HUDEP-2 (cell line): ENCODE measurements around the gene DYNC2H1.
"Not testable (repeated sequence)": the region's sequence is repeated elsewhere in the genome, so short reads cannot be mapped to it uniquely, and the experiment has no call there.

Experiments
- DNase-seq, 76 experiments: peaks; one replicate each; lab custom pipeline; 2025; ENCODE audit not compliant: unreplicated experiment in 76 of 76; lab: John Stamatoyannopoulos, UW

Gene DYNC2H1

DNA sequence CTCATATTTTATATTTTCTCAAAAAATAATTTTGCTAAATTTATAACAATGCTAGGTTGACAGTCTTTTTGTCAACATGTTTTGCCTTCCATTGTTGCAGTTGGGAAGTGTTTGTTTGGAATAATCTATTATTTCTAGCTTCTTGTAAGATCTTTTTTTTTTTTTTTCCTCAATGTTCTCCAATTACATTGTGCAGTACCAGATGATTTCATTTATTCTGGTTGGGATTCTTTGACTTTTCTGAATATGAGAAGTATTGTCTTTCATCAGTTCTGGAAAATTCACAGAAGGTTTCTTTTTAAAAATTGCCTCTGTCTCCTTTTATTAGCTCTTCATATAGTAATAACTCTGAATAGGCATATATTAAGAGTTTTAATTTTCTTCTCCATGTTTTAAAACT lies 245.4 kb downstream of the DYNC2H1 start:
- DNase-seq: no peak

DNA sequence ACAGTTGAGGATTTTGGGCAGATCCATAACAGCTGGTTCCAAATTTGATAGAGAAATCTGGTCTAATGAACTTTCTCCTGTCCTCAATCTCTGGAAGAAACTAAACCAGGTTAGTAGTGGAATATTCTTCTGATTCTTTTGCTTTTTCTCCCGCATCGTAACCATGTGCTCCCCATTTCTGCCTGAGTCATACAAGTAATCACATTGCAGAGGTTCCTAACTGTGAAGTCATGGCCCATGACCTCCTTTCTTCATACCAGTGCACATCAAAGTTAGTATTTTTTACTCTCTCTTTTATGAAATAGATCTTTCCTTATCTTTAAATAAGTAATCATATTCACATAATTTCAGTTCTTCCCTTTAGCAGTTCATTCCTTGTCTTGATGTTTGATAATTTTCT lies 249.0 kb downstream of the DYNC2H1 start:
- no peak for DNase-seq

DNA sequence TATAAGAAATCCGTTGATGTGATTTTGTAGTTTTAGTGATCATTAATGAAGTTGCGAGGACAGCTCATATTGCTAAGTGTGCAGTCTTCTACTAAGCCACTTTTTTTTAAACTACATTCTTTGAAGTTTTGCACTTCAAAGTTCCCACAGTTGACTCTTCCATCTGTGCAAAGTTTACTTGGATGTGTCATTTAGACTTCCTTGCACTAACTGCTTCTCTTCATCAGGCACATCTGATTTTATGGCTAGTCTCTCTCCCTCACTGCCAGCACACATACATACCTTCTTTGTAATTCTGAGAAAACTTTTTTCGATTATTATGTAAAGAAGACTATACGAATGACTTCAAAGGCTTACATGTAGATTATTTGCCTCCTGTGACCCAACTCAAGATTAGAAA lies 250.0 kb downstream of the DYNC2H1 start:
- no peak for DNase-seq

DNA sequence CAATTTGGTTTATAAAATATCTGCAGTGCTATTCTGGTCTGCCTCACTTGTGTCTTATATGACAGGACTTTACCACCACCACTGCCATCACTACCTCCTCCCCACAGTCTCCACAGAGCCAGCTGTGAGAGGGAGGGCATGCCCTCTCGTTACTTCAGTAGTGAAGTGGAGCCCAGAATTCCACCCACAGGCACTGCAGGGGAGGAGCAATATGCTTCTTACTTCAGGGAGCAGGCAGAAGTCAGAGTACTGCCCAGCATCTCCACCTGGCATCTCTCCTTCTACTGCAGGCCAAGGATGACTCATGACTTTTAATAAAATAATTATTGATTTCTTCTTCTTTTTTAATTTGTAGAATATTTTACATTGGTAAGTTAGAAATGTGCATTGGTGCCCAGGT lies 255.5 kb downstream of the DYNC2H1 start:
- DNase-seq: no peak

DNA sequence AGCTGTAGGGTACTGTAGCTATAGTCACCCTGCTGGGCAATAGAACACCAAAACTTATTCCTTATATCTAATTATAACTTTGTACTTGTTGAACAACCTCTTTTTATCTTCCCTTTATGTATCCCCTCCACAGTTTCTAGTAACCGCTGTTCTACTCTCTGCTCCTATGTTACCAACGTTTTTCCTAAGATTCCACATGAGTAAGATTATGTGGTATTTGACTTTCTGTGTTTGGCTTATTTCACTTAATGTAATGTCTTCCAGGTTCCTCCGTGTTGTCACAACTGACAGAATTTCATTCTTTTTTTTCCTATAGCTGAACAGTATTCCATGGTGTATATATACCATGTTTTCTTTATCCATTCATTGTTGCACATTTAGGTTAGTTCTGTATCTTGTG lies 258.4 kb downstream of the DYNC2H1 start:
- DNase-seq: no peak

DNA sequence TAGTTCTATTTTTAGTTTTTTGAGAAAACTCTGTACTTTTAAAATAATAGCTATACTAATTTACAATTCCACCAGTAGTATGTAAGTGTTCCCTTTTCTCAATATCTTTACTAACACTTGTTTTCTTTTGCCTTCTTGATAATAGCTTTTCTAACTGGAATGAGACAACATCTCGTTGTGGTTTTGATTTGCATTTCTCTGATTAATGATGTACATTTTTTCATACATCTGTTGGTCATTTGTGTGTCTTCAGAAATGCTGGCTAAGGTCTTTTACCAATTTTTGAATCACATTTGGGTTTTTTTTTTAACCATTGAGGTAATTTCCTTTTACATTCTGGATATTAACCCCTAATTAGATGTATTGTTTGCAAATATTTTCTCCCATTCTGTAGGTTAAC lies 258.9 kb downstream of the DYNC2H1 start:
- DNase-seq: no peak

DNA sequence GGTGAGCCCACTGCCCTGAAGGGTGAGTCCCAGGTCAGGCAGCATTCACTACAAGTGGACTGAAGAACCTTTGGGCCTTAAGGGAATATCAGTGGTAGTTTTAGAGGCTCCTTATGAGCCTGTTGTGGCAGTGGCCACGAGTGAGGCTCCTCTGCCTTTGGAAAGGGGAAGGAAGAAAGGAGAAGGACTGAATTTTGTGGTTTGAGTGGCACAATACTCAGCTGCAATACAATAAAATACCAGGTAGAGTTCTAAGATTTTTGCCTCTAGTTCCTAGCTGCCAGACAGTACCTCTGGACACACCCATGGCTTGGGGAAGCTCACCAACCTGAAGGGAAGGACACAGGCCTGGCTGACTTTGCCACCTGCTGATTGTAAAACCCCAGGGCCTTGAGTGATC lies 260.9 kb downstream of the DYNC2H1 start:
- DNase-seq: no peak

DNA sequence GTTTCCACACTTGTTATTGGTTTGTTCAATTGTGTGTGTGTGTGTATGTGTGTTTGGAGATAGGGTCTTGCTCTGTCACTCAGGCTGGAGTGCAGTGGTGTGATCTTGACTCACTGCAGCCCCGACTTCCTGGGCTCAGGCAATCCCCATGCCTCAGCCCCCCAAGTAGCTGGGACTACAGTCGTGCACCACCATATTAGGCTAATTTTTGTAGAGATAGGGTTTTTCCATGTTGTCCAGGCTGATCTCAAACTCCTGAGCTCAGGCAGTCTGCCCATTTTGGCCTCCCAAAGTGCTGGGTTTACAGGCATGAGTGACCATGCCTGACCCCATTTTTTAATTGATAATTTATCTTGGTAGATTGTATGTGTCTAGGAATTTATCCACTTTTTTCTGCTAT lies 263.7 kb downstream of the DYNC2H1 start:
- DNase-seq: no peak

DNA sequence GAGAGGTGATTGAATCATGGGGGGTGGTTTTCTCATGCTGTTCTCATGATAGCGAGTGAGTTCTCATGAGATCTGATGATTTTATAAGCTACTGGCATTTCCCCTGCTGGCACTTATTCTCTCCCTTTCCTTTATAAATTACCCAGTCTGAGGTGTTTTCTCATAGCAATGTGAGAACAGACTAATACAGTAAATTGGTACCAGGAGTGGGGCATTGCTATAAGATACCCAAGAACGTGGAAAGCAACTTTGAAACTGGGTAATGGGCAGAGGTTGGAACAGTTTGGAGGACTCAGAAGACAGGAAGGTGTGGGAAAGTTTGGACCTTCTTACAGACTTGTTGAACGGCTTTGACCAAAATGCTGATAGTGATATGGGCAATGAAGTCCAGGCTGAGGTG lies 265.0 kb downstream of the DYNC2H1 start:
- not testable (repeated sequence) for DNase-seq

DNA sequence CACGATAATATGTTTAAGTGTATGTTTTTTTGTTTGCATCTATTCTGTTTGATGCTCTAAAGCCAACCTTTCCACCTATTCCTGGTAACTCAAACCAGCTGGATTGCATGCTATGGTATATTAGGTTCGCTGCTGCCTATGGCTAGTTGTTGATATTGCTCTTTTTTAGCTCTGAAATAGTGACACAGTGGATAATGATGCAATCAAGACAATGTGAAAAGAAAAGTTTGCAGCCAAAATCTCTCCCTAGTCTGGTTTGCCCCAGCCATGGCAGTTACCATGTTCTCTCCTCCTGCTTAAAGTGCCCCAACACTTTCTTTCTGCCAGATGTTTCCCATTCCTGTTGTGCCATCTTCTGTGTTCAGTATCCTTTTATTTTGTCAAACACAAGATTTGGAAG lies 269.7 kb downstream of the DYNC2H1 start:
- DNase-seq: no peak

DNA sequence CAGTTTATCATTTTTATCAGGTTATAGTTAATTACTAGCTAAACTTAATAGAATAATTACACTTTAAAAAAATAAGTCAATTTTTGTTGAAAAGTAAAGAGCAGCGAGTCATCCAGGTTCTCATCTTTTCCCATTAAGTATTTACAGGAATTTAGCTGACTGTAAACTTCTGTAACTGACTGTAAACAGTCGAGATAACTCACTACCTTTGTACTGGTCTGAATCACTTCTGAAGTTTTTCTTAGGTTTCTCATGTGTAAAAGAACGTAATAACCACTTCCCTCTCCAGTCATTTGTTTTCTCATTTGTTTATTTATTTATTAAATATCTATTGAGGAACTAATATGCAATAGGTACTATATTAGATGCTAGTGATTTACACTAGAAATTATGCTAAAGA lies 270.8 kb downstream of the DYNC2H1 start:
- DNase-seq: no peak

DNA sequence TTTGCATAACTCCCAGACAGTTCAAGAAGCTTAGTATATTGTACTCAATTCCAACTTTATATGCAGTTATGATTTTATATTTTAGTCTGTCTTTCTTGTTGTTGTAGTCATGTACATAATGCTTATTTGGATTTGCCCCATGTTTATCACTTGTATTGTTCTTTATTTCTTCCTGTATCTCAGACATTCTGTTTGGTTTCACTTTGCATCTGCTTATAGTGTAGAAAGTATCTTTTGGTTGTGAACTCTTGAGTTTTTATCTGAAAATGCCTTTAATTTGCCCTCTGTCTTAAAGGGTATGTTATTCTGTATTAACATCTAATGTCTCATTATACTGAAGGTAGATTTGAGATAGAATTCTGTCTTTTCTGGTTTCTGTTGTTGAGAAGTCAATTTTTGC lies 275.4 kb downstream of the DYNC2H1 start:
- DNase-seq: no peak

DNA sequence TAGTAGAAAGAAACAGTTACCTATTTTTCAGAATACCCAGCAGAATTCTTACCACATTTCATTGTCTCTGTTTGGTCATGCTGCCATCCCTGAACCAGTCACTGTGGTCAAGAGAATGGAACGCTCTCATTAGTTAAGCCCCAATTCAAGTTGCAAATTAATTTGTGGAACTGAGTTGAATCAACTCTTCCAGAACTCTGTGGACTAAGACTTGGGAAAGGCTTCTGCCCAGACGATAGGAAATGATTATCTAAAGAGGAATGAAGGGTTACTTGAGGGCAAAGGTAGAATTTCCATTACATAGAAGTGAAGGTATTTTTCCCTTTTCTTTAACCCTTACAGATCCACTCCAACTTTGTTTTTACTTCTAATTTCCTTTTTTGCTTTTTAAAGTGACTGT lies 286.4 kb downstream of the DYNC2H1 start:
- no peak for DNase-seq

DNA sequence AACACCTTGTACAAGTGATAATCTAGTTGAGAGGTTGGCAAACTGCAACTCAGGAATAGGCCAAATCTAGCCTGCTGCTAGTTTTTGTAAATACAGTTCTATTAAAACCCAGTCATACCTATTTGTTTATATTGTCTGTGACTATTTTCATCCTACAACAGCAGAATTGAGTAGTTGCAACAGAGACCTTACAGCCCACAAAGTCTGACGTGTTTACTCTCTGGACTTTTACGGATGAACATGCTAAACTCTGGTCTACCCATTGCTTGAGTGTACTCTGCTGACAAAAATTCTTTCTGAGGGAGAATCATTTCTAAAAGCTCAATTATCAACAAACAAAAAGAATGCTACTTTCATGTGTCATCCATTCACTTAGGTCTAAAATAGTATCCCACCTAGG lies 287.0 kb downstream of the DYNC2H1 start:
- DNase-seq: no peak

DNA sequence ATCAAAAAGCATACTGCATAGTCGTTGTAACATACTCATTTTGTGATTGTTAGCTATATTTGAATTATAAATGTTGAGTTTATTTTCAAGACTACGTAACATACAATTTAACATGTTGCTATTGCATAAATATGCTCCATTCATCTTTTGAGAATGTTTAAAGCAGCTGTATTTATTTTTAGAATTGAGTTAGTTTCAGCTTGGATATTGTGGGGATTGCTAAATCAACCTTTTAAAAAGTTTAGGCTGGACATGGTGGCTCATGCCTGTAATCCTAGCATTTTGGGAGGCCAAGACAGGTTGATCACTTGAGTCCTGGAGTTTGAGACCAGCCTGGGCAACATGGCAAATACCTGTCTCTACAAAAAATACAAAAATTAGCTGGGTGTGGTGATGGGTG lies 288.1 kb downstream of the DYNC2H1 start:
- DNase-seq: no peak

DNA sequence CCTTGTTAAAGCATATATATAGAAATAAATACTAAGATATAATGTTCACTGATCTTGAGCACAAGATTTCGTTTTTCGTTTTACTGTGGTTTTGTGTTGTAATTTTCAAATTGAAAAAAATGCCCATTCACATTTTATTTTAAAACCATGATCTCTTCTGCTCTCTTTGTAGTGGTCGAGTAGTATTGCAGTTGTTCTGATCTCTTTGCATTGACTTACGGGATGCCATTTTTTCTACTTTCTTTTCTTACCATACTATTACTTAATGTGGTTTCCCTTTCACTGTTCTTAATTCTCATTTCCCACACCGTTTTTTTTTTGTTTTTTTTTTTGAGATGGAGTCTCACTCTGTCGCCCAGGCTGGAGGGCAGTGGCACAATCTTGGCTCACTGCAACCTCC lies 289.6 kb downstream of the DYNC2H1 start:
- no peak for DNase-seq

DNA sequence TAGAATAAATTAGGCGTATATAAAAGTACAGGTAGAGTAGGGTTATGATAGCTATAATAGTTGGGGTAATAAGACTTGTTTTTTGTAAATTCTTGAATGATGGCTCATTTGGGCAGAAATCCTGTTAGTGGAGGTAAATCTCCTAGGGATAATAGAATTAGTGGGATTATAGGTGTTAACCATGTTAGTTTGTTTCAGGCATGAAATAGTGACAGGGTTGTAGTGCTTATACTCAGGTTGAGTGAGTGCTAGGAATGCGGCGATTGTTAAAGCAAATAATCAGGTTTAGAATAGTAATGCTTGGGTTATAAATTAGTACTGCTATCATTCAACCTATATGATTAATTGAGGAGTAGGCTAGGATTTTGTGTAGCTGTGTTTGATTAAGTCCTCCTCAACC lies 297.1 kb downstream of the DYNC2H1 start:
- no peak for DNase-seq

DNA sequence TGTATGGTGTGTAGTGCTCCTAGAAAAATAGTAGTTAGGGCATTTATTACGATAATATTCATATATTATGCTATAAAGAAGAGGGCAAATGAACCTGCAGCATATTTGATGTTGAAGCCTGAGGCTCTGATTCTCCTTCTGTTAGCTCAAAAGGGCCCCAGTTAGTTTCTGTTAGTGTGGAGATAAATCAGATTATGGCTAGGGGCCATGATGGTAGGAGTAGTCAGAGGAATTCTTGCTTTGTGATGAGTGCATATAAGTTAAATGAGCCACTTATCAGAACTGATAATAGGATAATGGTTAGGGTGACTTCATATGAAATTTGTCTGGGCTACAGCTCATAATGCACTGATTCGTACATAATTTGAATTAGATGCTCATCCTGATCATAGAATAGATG lies 298.4 kb downstream of the DYNC2H1 start:
- no peak for DNase-seq

DNA sequence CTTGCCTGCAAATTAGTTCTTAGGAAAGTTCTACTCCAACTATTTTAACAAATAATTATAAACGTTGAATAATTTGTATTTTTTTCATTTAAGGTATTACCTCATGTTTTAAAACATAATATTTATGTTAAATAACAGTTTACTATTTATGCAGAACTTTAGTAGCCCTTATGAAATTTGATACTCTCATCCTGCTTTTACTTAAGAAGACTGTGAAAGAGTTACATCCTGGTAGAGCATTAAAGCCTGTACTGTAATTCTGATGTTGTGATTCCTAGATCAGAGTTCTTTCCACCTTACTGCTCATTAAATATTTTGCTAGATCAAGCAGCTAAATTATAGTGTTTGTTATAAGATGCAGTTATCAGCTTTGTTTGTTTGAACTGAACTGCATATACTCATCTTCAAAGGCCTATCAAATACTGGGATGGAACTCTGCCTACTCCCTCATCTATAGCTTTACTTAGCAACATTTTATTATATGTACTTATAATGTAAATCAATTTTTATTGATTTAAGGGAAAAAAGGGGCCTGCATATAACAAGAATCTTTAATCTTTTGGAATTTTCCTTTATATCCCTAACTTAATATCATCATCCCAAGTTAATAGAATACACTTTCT lies 304.2 kb downstream of the DYNC2H1 start:
- no peak for DNase-seq

DNA sequence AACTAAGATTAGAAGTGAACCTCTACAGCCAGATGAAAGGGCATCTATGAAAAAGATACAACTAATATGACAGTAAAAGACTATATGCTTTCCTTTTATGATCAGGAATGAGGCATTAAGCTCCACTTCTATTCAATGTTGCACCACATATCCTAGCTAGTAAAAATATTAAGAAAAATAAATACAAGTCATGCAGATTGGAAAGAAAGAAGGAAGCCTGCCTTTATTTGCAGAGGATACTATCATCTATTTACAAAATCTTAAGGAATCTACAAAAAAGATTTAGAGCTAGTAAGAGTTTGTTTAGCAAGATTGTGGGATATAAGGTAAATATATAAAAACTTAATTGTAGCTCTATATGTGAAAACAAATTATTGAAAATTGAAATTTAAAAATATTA lies 308.8 kb downstream of the DYNC2H1 start:
- DNase-seq: no peak

DNA sequence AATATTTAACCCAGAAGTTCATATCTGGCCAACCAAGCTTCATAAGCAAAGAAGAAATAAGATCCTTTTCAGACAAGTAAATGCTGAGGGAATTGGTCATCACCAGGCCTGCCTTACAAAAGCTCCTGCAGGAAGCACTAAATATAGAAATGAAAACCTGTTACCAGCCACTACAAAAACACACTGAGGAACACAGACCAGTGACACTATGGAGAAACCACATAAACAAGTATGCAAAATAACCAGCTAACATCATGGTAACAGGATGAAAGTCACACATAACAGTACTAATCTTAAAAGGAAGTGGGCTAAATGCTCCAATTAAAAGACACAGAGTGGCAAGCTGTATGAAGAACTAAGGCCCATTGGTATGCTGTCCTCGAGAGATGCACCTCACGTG lies 311.4 kb downstream of the DYNC2H1 start:
- no peak for DNase-seq

DNA sequence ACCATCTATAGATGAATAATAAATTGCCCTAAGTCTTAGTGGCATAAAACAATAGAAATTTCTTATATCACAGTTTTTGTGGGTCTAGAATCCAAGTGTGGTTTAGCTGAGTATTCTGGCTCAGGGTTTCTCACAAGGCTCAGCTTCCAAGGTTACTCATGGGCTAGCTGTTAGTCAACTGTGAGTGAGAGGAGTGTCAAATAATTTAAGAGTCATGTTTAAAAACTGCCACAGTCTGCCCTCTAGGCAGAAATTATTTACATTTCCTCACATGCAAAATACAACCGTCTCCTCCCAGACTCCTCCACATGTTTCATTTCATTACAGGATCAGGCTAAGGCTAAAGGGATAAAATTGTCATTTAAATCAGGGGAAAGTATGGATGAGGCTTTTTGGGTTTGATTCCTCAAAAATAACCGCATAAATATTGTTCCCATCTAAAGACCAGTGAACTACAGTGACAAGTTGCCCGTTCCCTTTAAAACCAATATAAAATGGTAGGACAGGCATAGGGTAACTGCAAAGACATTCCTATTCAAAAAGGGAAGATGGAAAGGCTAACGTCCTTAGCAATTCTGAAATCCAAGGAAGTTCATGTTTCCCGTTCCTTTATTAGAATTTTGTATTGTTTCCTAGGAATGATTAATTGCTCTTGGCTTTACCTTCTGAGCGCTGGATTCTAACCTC lies 324.3 kb downstream of the DYNC2H1 start:
- no peak for DNase-seq

DNA sequence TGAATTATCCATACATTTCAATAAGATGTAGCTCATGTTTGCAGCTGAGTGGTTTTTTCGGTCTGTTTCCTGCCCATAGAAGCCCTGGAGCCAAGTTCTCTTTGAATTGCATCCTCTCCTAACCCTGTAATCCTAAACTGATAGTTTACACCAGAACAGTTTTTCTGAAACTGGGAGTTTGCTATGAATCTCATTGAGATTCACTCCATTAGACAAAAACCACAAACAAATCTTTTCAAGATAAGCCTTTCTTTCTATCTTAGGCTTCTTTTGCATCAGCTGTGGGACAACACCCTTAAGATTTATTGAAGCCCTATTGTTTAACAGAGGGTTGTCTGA lies 324.8 kb downstream of the DYNC2H1 start:
- no peak for DNase-seq
